Colonic mucosa (tissue), 4 donors: ENCODE data around the gene RASGRP3. TPM values are rescaled to one million over a fixed set of nuclear protein-coding genes. Genes with fewer than 3 reads are reported as not detected.
A peak's percentile ranks its signal among the peaks of the same experiment; 100 is the strongest.

Experiments
- DNase-seq: peaks from one replicate; pipeline ENCODE4 v3.0.0-alpha.2; 2020
- H3K27ac ChIP-seq: fragments of 200-600 bp; one replicate; pipeline ENCODE4 v1.8.0; 2021
- H3K27me3 ChIP-seq: fragments of 200-600 bp; one replicate; pipeline ENCODE4 v1.8.0; 2021
- H3K36me3 ChIP-seq: fragments of 200-600 bp; one replicate; pipeline ENCODE4 v1.8.0; 2021
- H3K4me1 ChIP-seq: fragments of 200-600 bp; one replicate; pipeline ENCODE4 v1.8.0; 2021; ENCODE audit warnings: mild to moderate bottlenecking
- H3K4me3 ChIP-seq: fragments of 200-600 bp; one replicate; pipeline ENCODE4 v1.8.0; 2021
- H3K9ac ChIP-seq, 2 donors: one replicate each; pipeline ENCODE4 v1.7.0; 2013; ENCODE audit warnings: control low read depth in 2 of 2, low read depth in 2 of 2, low read length in 2 of 2
- H3K9me3 ChIP-seq: fragments of 200-600 bp; one replicate; pipeline ENCODE4 v1.8.0; 2021
- CTCF ChIP-seq: fragments of 200-600 bp; IDR thresholded peaks from one replicate; pipeline ENCODE4 v1.8.0; 2022; ENCODE audit warnings: antibody characterized with exemption, mild to moderate bottlenecking
- intact Hi-C: fragments of 100-400 bp; cut with DNase I; formaldehyde crosslinking; loops from one replicate; pipeline ENCODE4 v1.14.1; 2022
- total RNA-seq, 2 donors: library from RNA; stranded (reverse); fragmentation: NEBNext Ultra II Directional in 1 of 2; extraction: Animal tissue kit (Norgen Biotek cat#: 25700) in 1 of 2; gene quantifications; one replicate each; pipeline ENCODE4 v1.2.1, GENCODE V29; 2021
- donor health status: healthy.
- donor health status: DM: no; HTN: no; CAD: no.
- donor health status: DM: no; HTN: no; CAD: no.

The RASGRP3 gene
- total RNA-seq, 2 donors from 2014 or later: 3.6 to 3.9 TPM

- intact Hi-C loops: no loop called here
- no peaks in the 10 kb centered on the region for H3K9me3 ChIP-seq
- no peak overlapping the region for H3K9ac ChIP-seq
- no peak overlapping the region for H3K4me3 ChIP-seq
- H3K36me3 ChIP-seq: no peaks in the 10 kb centered on the region
- no peaks in the 10 kb centered on the region for H3K4me1 ChIP-seq
- DNase-seq: no peak
- H3K27me3 ChIP-seq: no peaks in the 10 kb centered on the region
- H3K27ac ChIP-seq: no peak overlapping the region
- TF ChIP-seq CTCF: no peak
These were observed 19.7 kb downstream of the RASGRP3 start for GRCh38 chr2:33496150-33496549.

- Histone ChIP-seq H3K27me3 (no peaks in the 10 kb centered on the region), H3K4me1 (no peaks in the 10 kb centered on the region), H3K36me3 (no peaks in the 10 kb centered on the region), H3K9ac (no peak overlapping the region), H3K9me3 (no peaks in the 10 kb centered on the region), H3K27ac (no peak overlapping the region), H3K4me3 (no peak overlapping the region)
- intact Hi-C loops: no loop called here
- DNase-seq: no peak
- TF ChIP-seq CTCF: no peak
These were observed 20.3 kb downstream of the RASGRP3 start for GRCh38 chr2:33496726-33497125.

GRCh38 chr2:33497221-33497650 lies 20.8 kb downstream of the RASGRP3 start:
- Histone ChIP-seq H3K36me3 (no peaks in the 10 kb centered on the region), H3K9me3 (no peaks in the 10 kb centered on the region), H3K4me1 (no peaks in the 10 kb centered on the region), H3K9ac (no peak overlapping the region), H3K4me3 (no peak overlapping the region), H3K27me3 (no peaks in the 10 kb centered on the region), H3K27ac (no peak overlapping the region)
- intact Hi-C loops: no loop called here
- TF ChIP-seq CTCF: no peak
- DNase-seq: no peak

- no peaks in the 10 kb centered on the region for H3K36me3 ChIP-seq
- no peak for DNase-seq
- no peak overlapping the region for H3K9ac ChIP-seq
- H3K27me3 ChIP-seq: no peaks in the 10 kb centered on the region
- intact Hi-C loops: no loop called here
- no peak overlapping the region for H3K4me3 ChIP-seq
- no peaks in the 10 kb centered on the region for H3K9me3 ChIP-seq
- no peak for TF ChIP-seq CTCF
- H3K4me1 ChIP-seq: no peaks in the 10 kb centered on the region
- H3K27ac ChIP-seq: peak overlapping the region; percentile 12
These were observed 22.0 kb downstream of the RASGRP3 start for GRCh38 chr2:33498291-33498956.

- H3K9me3 ChIP-seq: no peaks in the 10 kb centered on the region
- H3K4me3 ChIP-seq: no peak overlapping the region
- no peak overlapping the region for H3K9ac ChIP-seq
- DNase-seq: no peak
- no peak for TF ChIP-seq CTCF
- no peaks in the 10 kb centered on the region for H3K27me3 ChIP-seq
- no peaks in the 10 kb centered on the region for H3K36me3 ChIP-seq
- no peaks in the 10 kb centered on the region for H3K4me1 ChIP-seq
- H3K27ac ChIP-seq: no peak overlapping the region
- intact Hi-C loops: no loop called here
These were observed 23.7 kb downstream of the RASGRP3 start for GRCh38 chr2:33500177-33500576.
